GM12874 (cell line): Measurements from ENCODE around the gene SLC25A22.

ENCODE experiments used
- TF ChIP-seq, protein P1 (sequence below): IDR thresholded peaks from 2 replicates; pipeline ENCODE4 v1.5.1; 2011; ENCODE audit warnings: low read depth, mild to moderate bottlenecking, control low read depth, low read length, moderate library complexity; ENCODE audit not compliant: insufficient read depth

Gene SLC25A22

GRCh38 chr11:798093-798713 lies at the start of gene SLC25A22:
SLC25A22 (minus strand) TSS chr11:798281; CDS start chr11:795006, 3,275 bp downstream.
- TF ChIP-seq, protein P1, sequence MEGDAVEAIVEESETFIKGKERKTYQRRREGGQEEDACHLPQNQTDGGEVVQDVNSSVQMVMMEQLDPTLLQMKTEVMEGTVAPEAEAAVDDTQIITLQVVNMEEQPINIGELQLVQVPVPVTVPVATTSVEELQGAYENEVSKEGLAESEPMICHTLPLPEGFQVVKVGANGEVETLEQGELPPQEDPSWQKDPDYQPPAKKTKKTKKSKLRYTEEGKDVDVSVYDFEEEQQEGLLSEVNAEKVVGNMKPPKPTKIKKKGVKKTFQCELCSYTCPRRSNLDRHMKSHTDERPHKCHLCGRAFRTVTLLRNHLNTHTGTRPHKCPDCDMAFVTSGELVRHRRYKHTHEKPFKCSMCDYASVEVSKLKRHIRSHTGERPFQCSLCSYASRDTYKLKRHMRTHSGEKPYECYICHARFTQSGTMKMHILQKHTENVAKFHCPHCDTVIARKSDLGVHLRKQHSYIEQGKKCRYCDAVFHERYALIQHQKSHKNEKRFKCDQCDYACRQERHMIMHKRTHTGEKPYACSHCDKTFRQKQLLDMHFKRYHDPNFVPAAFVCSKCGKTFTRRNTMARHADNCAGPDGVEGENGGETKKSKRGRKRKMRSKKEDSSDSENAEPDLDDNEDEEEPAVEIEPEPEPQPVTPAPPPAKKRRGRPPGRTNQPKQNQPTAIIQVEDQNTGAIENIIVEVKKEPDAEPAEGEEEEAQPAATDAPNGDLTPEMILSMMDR, result peak; percentile 86

DNA sequence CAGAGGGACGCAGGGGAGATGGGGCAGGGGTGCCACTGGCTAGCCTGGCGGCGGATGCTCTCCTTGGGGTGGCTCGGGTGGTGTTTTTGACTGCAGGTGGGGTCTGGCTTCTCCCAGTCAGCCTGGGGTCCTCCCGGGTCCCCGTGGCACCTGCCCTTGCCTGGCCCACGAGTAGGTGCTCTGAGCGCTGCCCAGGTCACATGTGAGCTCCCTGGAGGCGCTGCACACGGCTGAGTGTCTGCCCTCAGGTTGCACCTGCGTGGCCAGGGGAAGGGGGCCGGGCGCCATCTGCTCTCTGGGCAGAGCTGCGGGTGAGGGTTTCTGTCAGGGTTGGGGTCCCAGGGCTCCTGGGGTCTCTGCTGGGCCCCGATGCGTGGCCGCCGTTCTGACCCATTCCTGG lies 49.8 kb upstream of the SLC25A22 start:
- TF ChIP-seq, protein P1, result no peak

- TF ChIP-seq, protein P1, result no peak
Observed at GRCh38 chr11:846496-847098, 48.5 kb upstream of the SLC25A22 start.

GRCh38 chr11:845872-846495 lies 47.9 kb upstream of the SLC25A22 start:
- TF ChIP-seq, protein P1, result no peak

- TF ChIP-seq, protein P1, result no peak
Observed at GRCh38 chr11:844693-845644, 46.9 kb upstream of the SLC25A22 start.

GRCh38 chr11:843818-844692 lies 46.0 kb upstream of the SLC25A22 start:
- TF ChIP-seq, protein P1, result peak; percentile 10; the same call in 1 of the 2 replicates
